ENCODE measurements around the gene UMAD1.

GRCh38 chr7:7740037-7740355 is 99.4 kb downstream of the UMAD1 start:
- TF ChIP-seq CTCF (IDR thresholded peaks at IDR 0.05), result no peak
- no peak for TF ChIP-seq POLR2A (IDR thresholded peaks at IDR 0.05)

All from Peyer's patch (tissue), 4 donors.